Ascending aorta (tissue), 2 donors: ENCODE measurements around the gene SPAG9. TPM values are rescaled to one million over a fixed set of nuclear protein-coding genes. Genes with fewer than 3 reads are reported as not detected.

ENCODE experiments used
- DNase-seq, 2 donors: peaks; one replicate each; pipeline ENCODE4 v3.0.0-alpha.2; 2019; ENCODE audit warnings: low spot score in 2 of 2
- H3K27ac ChIP-seq, 2 donors: fragments of 200-600 bp; sonication (generic); one replicate each; pipeline ENCODE4 v1.5.1; 2016 to 2017; ENCODE audit warnings: mild to moderate bottlenecking in 1 of 2
- H3K27me3 ChIP-seq: fragments of 200-600 bp; sonication (generic); one replicate; pipeline ENCODE4 v1.5.1; 2017
- H3K36me3 ChIP-seq, 2 donors: fragments of 200-600 bp; sonication (generic); one replicate each; pipeline ENCODE4 v1.5.1; 2016
- H3K4me1 ChIP-seq, 2 donors: fragments of 200-600 bp; sonication (generic); one replicate each; pipeline ENCODE4 v1.5.1; 2016 to 2017; ENCODE audit warnings: mild to moderate bottlenecking in 1 of 2
- H3K4me3 ChIP-seq, 2 donors: fragments of 200-600 bp; sonication (generic); one replicate each; pipeline ENCODE4 v1.5.1; 2016 to 2017; ENCODE audit warnings: mild to moderate bottlenecking in 1 of 2
- H3K9me3 ChIP-seq, 2 donors: fragments of 200-600 bp; sonication (generic); one replicate each; pipeline ENCODE4 v1.5.1; 2016
- CTCF ChIP-seq, 3 experiments: fragments of 200-600 bp in 2 of 3; fragments of 450-650 bp in 1 of 3; sonication (generic) in 2 of 3; IDR thresholded peaks; one replicate each; pipeline ENCODE4 v1.5.1; 2016 to 2019; ENCODE audit warnings: antibody characterized with exemption in 3 of 3, mild to moderate bottlenecking in 1 of 3, moderate library complexity in 1 of 3
- intact Hi-C: fragments of 100-400 bp; cut with DNase I; formaldehyde crosslinking; loops from one replicate; pipeline ENCODE4 v1.15.1; 2023
- total RNA-seq: library from RNA; depleted of rRNA; stranded (reverse); fragments of >200 nt; gene quantifications from one replicate; pipeline ENCODE4 v1.1.0, GENCODE V29; 2016

The SPAG9 gene
- total RNA-seq, 1 donor from 2014 or later: 41.3 TPM

- intact Hi-C loops: no loop called here
- H3K27ac ChIP-seq: peak overlapping the region in 1 of 2 donors; percentile 40
- no peak for TF ChIP-seq CTCF (IDR thresholded peaks at IDR 0.05)
Measured at GRCh38 chr17:50977487-50978159, 143.0 kb downstream of the SPAG9 start.

GRCh38 chr17:50976951-50977472 is 143.7 kb downstream of the SPAG9 start:
- intact Hi-C loops: no loop called here
- Histone ChIP-seq H3K4me3 (no peak overlapping the region), H3K36me3 (peaks cover 56 to 72% of the 10 kb centered on the region in 2 donors), H3K27ac (peak overlapping the region; percentile 8 to 40), H3K4me1 (no peaks in the 10 kb centered on the region), H3K9me3 (no peaks in the 10 kb centered on the region), H3K27me3 (no peaks in the 10 kb centered on the region)
- no peak for DNase-seq
- TF ChIP-seq CTCF (IDR thresholded peaks at IDR 0.05): no peak

More at GRCh38 chr17:50977487-50978159, 143.0 kb downstream of the SPAG9 start:
- no peak for DNase-seq
- Histone ChIP-seq H3K27me3 (no peaks in the 10 kb centered on the region), H3K9me3 (no peaks in the 10 kb centered on the region), H3K4me3 (no peak overlapping the region), H3K4me1 (no peaks in the 10 kb centered on the region), H3K36me3 (peaks cover 58 to 78% of the 10 kb centered on the region in 2 donors)

GRCh38 chr17:50973557-50974494 is 146.8 kb downstream of the SPAG9 start:
- peaks cover 36 to 65% of the 10 kb centered on the region in 2 donors for H3K36me3 ChIP-seq
- H3K9me3 ChIP-seq: no peaks in the 10 kb centered on the region
- intact Hi-C loops: no loop called here
- TF ChIP-seq CTCF (IDR thresholded peaks at IDR 0.05): no peak
- H3K27ac ChIP-seq: no peak overlapping the region
- no peak for DNase-seq
- no peaks in the 10 kb centered on the region for H3K27me3 ChIP-seq
- peaks cover 0 to 9% of the 10 kb centered on the region in 2 donors for H3K4me1 ChIP-seq
- H3K4me3 ChIP-seq: no peak overlapping the region

- Histone ChIP-seq H3K4me1 (peaks cover 0 to 13% of the 10 kb centered on the region in 2 donors), H3K27me3 (no peaks in the 10 kb centered on the region), H3K9me3 (no peaks in the 10 kb centered on the region), H3K4me3 (no peak overlapping the region), H3K27ac (no peak overlapping the region), H3K36me3 (peaks cover 25 to 52% of the 10 kb centered on the region in 2 donors)
- TF ChIP-seq CTCF (IDR thresholded peaks at IDR 0.05): no peak
- intact Hi-C loops: no loop called here
- no peak for DNase-seq
Measured at GRCh38 chr17:50972577-50972976, 148.1 kb downstream of the SPAG9 start.

- intact Hi-C loops: no loop called here
- no peak overlapping the region for H3K4me3 ChIP-seq
- peak overlapping the region; percentile 78 to 81 for H3K27ac ChIP-seq
- peaks cover 0 to 30% of the 10 kb centered on the region in 2 donors for H3K4me1 ChIP-seq
- no peaks in the 10 kb centered on the region for H3K9me3 ChIP-seq
- H3K27me3 ChIP-seq: no peaks in the 10 kb centered on the region
- H3K36me3 ChIP-seq: peaks cover 6 to 30% of the 10 kb centered on the region in 2 donors
- no peak for TF ChIP-seq CTCF (IDR thresholded peaks at IDR 0.05)
- no peak for DNase-seq
Measured at GRCh38 chr17:50967795-50968194, 152.9 kb downstream of the SPAG9 start.
